A673 (cell line): ENCODE results near the gene IL1RAPL2. TPM values are rescaled to one million over a fixed set of nuclear protein-coding genes. Genes with fewer than 3 reads are reported as not detected.

Experiments
- BruUV-seq: library from RNA; stranded (reverse); fragments of 400-500 nt; replicated peaks from 2 replicates; lab custom pipeline; 2021; lab: Mats Ljungman, UMichigan
- CTCF ChIA-PET: fragments of 300-600 bp; sonication (Branson Sonifier 250); formaldehyde crosslinking; loops from one replicate; lab custom pipeline; 2022; ENCODE audit warnings: antibody characterized with exemption; lab: Charles Lee
- POLR2A ChIA-PET: fragments of 300-600 bp; sonication (Branson Sonifier 250); formaldehyde crosslinking; loops from one replicate; lab custom pipeline; 2022; ENCODE audit warnings: antibody characterized with exemption; ENCODE audit not compliant: low non-redundant PET; lab: Charles Lee
- DNase-seq: peaks from one replicate; pipeline ENCODE4 v3.0.0-alpha.2; 2015; ENCODE audit warnings: low spot score
- H3K27ac ChIP-seq: fragments of 200-600 bp; sonication (generic); 2 replicates; pipeline ENCODE4 v1.5.1; 2016; ENCODE audit warnings: mixed run types, low read depth, mild to moderate bottlenecking, mixed read lengths, antibody characterized with exemption, low read length; ENCODE audit not compliant: poor library complexity, severe bottlenecking
- H3K27me3 ChIP-seq: fragments of 200-600 bp; sonication (generic); replicated peaks from 2 replicates; pipeline ENCODE4 v1.6.1; 2017; ENCODE audit warnings: mixed run types, low read depth, mild to moderate bottlenecking, mixed read lengths, antibody characterized with exemption, low read length; ENCODE audit not compliant: insufficient read depth, poor library complexity
- H3K36me3 ChIP-seq: fragments of 200-600 bp; sonication (generic); 2 replicates; pipeline ENCODE4 v1.6.1; 2016; ENCODE audit warnings: mixed run types, mild to moderate bottlenecking, mixed read lengths, antibody characterized with exemption, low read length; ENCODE audit not compliant: insufficient read depth, poor library complexity, severe bottlenecking
- H3K4me1 ChIP-seq: fragments of 200-600 bp; sonication (generic); 2 replicates; pipeline ENCODE4 v1.6.1; 2017; ENCODE audit warnings: mixed run types, mild to moderate bottlenecking, mixed read lengths, antibody characterized with exemption, low read length; ENCODE audit not compliant: insufficient read depth, poor library complexity, severe bottlenecking
- H3K4me3 ChIP-seq: fragments of 200-600 bp; sonication (generic); 2 replicates; pipeline ENCODE4 v1.5.1; 2016; ENCODE audit warnings: low read depth, mixed run types, mild to moderate bottlenecking, mixed read lengths, low read length; ENCODE audit not compliant: poor library complexity, severe bottlenecking
- H3K9me3 ChIP-seq: fragments of 200-600 bp; sonication (generic); 2 replicates; pipeline ENCODE4 v1.6.1; 2016; ENCODE audit warnings: mixed run types, low read depth, mild to moderate bottlenecking, mixed read lengths, antibody characterized with exemption, low read length; ENCODE audit not compliant: poor library complexity, severe bottlenecking
- CTCF ChIP-seq: fragments of 300-800, 200-600 bp; sonication (generic); conservative IDR thresholded peaks from 2 replicates; pipeline ENCODE4 v1.5.1; 2017; ENCODE audit warnings: low read depth, mild to moderate bottlenecking, antibody characterized with exemption, low read length, moderate library complexity, mixed read lengths
- EZH2 ChIP-seq: fragments of 200-600 bp; sonication (generic); IDR thresholded peaks from 2 replicates; pipeline ENCODE4 v1.6.1; 2017; ENCODE audit warnings: borderline replicate concordance, low read depth, mild to moderate bottlenecking, mixed read lengths, antibody characterized with exemption, low read length; ENCODE audit not compliant: poor library complexity, severe bottlenecking
- intact Hi-C: fragments of 100-400 bp; cut with micrococcal nuclease; formaldehyde crosslinking; loops from one replicate; pipeline ENCODE4 v1.10.0; 2022; ENCODE audit not compliant: unreplicated experiment
- total RNA-seq: library from RNA; stranded (reverse); gene quantifications from 2 replicates; pipeline ENCODE4 v1.2.3, GENCODE V29; 2021

Gene IL1RAPL2
- total RNA-seq, 1 experiment from 2014 or later = not detected

- H3K4me3 ChIP-seq = no peak overlapping the region
- DNase-seq = no peak
- intact Hi-C loops = no loop called here
- no peak overlapping the region for H3K27ac ChIP-seq
- ChIA-PET CTCF (no interaction called here), POLR2A (no interaction called here)
- no peaks in the 10 kb centered on the region for H3K36me3 ChIP-seq
- BruUV-seq = no TSS peak
- H3K27me3 ChIP-seq = peaks cover 3% of the 10 kb centered on the region
- H3K4me1 ChIP-seq = no peaks in the 10 kb centered on the region
- TF ChIP-seq EZH2 (no peak), CTCF (no peak)
- H3K9me3 ChIP-seq = peaks cover 5% of the 10 kb centered on the region
Measured at GRCh38 chrX:105424729-105425128, 858.7 kb downstream of the IL1RAPL2 start.

GRCh38 chrX:105451401-105451800, 885.4 kb downstream of the IL1RAPL2 start:
- TF ChIP-seq EZH2 = no peak
- no peak for TF ChIP-seq CTCF
- POLR2A ChIA-PET = no interaction called here

GRCh38 chrX:105458846-105459245, 892.8 kb downstream of the IL1RAPL2 start:
- no peaks in the 10 kb centered on the region for H3K27me3 ChIP-seq
- H3K9me3 ChIP-seq = no peaks in the 10 kb centered on the region
- intact Hi-C loops = no loop called here
- H3K27ac ChIP-seq = no peak overlapping the region
- BruUV-seq = no TSS peak
- ChIA-PET CTCF (no interaction called here), POLR2A (no interaction called here)
- DNase-seq = no peak
- no peaks in the 10 kb centered on the region for H3K36me3 ChIP-seq
- no peaks in the 10 kb centered on the region for H3K4me1 ChIP-seq
- TF ChIP-seq EZH2 = no peak
- TF ChIP-seq CTCF = no peak
- H3K4me3 ChIP-seq = no peak overlapping the region

More at GRCh38 chrX:105451401-105451800, 885.4 kb downstream of the IL1RAPL2 start:
- Histone ChIP-seq H3K9me3 (no peaks in the 10 kb centered on the region), H3K4me1 (no peaks in the 10 kb centered on the region), H3K4me3 (no peak overlapping the region), H3K36me3 (no peaks in the 10 kb centered on the region), H3K27me3 (no peaks in the 10 kb centered on the region), H3K27ac (no peak overlapping the region)
- no peak for DNase-seq
- BruUV-seq = no TSS peak
- CTCF ChIA-PET = no interaction called here
- intact Hi-C loops = no loop called here
